GM12873 (cell line): ENCODE results near the gene PRG2.

Source experiments
- CTCF ChIP-seq: IDR thresholded peaks from 2 replicates; pipeline ENCODE4 v1.5.1; 2012; ENCODE audit warnings: low read depth, mild to moderate bottlenecking, moderate library complexity, low read length, control low read depth; ENCODE audit not compliant: insufficient read depth; ENCODE audit errors: missing control alignments

The PRG2 gene

DNA sequence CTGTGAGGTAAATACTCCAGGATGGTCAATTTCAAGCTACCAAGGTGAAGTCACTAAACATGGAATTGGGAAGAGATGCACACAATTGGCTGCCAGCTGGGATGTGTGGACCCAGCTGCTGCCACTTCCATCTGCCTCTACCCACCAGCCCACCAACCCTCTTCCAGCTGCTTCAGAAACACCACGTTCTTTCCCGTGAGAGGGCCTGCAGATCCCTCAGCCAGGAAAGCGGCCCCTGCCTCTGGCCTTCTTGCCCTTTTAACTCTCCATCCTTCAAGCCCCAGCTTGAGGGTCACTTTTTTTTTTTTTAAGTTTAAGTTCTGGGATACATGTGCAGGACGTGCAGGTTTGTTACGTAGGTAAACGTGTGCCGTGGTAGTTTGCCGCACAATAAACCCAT is 29.5 kb downstream of the PRG2 start:
- no peak for TF ChIP-seq CTCF

- no peak for TF ChIP-seq CTCF
Measured at GRCh38 chr11:57359896-57360690, 30.4 kb downstream of the PRG2 start.

DNA sequence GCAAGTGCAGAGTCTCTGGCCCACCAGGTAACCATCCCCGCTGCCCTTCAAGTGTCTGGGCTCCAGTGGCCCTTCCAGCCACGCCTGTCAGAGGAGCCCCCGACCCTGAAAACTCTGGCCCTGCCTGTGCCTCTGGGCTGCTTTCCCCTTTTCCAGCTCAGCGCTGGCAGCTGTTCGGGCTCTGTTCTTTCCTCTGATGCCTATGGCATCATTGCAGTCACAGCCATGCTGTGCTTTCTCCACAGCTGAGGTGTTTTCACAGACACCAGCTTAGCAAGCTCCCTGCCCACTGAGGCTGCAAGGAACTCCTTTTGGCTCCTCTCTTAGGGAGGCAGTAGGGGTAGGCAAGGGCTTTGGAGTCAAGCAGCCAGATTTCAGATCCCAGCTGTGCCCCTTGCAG is 31.1 kb downstream of the PRG2 start:
- no peak for TF ChIP-seq CTCF

DNA sequence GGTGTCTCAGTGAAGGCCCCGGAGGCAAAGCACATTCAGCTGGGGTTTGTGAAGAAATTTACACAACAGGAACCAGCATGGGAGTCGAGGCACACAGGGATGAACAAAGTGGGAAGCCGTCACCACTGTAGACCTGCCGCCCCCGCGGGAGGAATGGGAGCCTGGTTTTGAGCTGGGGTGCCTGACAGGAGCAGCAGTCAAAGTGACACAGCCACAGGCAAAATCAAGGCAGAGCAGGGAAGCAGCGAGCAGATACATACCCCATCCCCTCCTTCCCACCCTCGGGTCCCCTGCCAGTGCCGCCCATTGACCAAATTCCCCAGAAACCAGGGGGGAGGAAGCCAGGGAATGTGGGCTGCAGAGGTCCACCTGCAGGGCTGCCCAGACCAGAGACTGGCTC is 31.5 kb downstream of the PRG2 start:
- TF ChIP-seq CTCF: no peak

GRCh38 chr11:57358543-57358961 is 31.9 kb downstream of the PRG2 start:
- no peak for TF ChIP-seq CTCF

- no peak for TF ChIP-seq CTCF
Measured at GRCh38 chr11:57357856-57358255, 32.6 kb downstream of the PRG2 start.

- no peak for TF ChIP-seq CTCF
Measured at GRCh38 chr11:57357310-57357709, 33.1 kb downstream of the PRG2 start.
